Amniotic epithelial cell (primary cell): ENCODE data around the gene AADACL4.

Experiments used
- DNase-seq: peaks from one replicate; pipeline ENCODE4 v3.0.0-alpha.2; 2010; ENCODE audit warnings: low read depth

Gene AADACL4

DNA sequence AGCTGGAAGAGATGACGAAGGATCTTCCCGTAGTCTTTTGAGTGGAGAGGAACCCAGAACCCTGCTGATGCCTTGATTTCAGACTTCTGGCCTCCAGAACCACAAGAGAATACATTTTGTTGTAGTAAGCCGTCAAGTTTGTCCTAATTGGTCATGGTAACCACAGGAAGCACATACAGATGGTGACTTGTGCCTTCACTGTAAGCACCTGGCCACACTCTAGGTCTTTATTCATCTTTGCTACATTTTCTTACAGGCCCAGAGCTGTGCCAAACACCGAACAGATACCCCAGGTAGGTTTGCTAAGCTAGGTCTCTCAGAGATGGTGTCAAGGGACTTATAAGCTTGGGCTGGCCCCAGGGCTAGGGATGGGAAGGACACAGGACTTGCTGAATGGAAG lies 30.7 kb upstream of the AADACL4 start:
- DNase-seq = no peak

GRCh38 chr1:12614402-12615158 lies 29.3 kb upstream of the AADACL4 start:
- DNase-seq = peak; percentile 70

- peak; percentile 41 for DNase-seq
Observed at GRCh38 chr1:12615159-12615864, 28.6 kb upstream of the AADACL4 start.

- DNase-seq = peak; percentile 59
Observed at GRCh38 chr1:12615865-12616708, 27.8 kb upstream of the AADACL4 start.

GRCh38 chr1:12616709-12617373 lies 27.0 kb upstream of the AADACL4 start:
- no peak for DNase-seq

DNA sequence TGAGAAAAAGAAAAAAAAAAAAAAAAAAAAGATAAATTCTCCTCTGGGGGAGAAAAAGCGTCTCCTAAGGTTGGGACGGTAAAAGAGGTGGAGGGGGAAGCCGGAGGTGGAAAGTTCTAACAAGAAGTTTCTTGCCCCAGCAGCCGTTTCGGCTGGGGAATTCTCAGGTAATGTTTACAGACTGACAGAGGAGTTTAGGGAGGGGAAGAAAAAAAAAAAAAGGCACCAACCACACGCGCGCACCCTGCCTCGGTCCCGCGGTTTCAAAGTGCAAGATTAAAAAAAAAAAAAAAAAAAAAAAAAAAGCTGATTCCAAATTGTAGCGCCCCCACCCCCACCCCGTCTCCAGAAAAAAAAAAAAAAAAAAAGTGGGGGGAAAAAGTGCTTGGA lies 26.4 kb upstream of the AADACL4 start:
- no peak for DNase-seq

DNA sequence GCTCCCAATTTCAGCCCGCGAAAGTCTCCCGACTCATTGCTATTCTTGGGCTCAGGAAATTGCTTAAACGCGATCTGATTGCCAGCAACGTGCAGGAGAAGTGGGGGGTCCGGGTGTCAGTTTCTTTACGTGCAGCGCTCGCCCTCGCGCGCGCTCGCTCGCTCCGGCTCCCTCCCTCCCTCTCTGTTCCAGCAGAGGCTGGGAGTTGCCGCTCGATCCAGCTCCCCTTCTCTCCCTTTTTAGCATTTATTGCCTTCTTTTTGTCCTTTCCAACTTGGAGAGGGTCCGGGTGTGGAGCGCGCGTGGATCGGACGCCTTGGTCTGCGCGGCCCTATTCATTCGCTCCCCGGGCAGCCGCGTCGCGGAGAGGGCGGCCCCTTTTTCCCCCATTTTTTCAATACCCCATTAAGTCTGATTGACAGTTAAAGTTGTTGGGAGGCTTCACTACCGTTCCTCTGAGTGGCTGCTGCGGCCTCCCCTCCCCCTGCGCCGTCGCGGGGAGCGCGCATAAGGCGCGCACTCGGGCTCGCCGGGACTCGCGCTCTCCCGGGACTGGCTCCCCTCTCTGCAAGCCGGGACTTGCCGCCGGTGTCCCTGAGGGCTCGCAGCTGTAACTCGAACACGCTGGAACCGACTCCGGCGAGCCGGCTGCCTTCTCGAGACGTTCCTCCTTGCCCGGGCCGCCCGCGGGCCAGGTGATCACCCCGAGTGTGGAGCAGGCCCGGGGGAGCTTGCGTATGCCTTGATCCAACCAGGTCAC lies 25.8 kb upstream of the AADACL4 start, which contains the start of gene DHRS3:
TSS of gene DHRS3 (minus strand) at position 310 of the 760 bp plus-strand sequence. CDS start 862 bp downstream, outside the sequence.
- peak; percentile 90 for DNase-seq

GRCh38 chr1:12618661-12618964 lies 25.3 kb upstream of the AADACL4 start:
- no peak for DNase-seq

GRCh38 chr1:12618965-12619791 lies 24.7 kb upstream of the AADACL4 start:
- peak; percentile 93 for DNase-seq

DNA sequence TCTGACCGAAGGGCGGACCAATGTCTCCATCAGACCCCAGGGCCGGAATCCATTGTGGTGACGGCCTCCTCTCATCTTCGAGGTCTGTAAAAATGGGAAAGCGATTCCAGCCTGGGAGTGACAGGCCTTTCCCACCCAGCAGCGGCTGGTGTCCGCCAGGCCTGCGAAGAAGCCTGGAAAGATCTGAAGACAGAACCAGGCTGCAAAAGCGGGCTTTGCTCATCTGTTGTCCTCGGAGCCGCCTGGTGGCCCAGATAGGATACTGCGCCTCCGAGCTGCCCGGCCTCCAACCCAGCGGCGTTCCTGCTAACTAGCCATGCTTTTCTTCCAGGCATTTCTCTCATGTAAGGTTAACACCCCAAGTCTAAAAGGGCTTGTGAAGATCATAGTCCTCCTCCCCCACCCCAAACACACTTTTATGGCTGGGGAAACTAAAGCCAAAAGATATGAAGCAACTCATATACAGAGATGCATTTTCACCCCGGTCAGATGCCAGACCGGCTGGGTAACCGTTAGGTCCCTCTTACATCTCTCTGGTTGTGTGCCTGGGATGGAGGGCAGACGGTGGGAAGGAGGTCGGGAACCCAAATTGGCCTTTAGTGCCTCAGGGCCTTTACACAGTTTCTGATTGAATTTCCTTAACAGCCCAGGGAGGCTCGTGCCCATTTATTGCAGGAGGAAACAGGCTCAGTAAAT lies 23.9 kb upstream of the AADACL4 start:
- peak; percentile 85 for DNase-seq

- DNase-seq = no peak
Observed at GRCh38 chr1:12620488-12620865, 23.4 kb upstream of the AADACL4 start.

- no peak for DNase-seq
Observed at GRCh38 chr1:12620931-12621330, 23.0 kb upstream of the AADACL4 start.

DNA sequence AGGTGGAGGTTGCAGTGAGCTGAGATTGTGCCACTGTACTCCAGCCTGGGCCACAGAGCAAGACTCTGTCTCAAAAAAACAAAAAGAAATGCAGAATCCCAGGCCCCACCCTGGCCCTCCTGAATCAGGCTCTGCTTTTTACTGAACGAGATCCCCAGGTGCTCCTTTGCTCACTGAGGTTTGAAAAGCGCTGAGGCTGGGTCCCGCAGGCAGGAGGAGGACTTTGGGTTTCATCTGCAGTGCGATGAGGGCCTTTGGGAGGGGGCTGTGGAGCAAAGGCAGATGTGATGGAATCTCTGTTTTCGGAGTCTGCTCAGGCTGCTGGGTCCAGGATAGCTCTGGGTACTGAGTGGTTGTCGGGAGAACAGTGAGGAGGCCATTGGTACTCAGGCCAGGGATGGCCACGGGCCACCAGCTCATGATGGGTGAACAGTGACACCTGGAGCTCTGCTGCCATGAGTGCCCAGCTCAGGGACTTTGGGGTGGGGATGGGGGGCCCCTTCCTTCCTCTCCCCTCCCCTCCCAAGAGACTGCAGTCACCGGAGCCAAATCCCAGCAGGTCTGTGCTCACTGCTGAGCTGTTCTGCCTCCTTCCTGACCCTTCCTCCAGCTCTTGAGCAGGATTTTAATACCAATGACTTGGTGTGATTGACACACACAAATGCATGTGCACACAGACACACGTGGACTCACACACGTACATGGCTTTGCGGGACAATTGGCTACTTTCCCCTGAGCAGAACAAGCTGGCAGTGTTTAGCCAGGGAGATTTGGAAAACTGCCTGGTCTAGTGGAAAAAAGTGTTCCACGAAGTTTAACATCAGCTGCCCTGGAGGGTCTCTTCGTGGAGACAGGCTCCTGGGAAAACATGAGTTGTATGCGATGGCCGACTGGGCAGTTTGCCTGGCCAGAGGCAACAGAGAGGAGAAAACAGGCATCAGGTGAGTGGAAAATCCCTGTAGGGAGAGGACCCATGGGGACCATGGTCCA lies 22.2 kb upstream of the AADACL4 start:
- DNase-seq = no peak

GRCh38 chr1:12622506-12622905 lies 21.4 kb upstream of the AADACL4 start:
- no peak for DNase-seq

GRCh38 chr1:12625276-12625675 lies 18.6 kb upstream of the AADACL4 start:
- DNase-seq = no peak

GRCh38 chr1:12626888-12627287 lies 17.0 kb upstream of the AADACL4 start:
- no peak for DNase-seq

DNA sequence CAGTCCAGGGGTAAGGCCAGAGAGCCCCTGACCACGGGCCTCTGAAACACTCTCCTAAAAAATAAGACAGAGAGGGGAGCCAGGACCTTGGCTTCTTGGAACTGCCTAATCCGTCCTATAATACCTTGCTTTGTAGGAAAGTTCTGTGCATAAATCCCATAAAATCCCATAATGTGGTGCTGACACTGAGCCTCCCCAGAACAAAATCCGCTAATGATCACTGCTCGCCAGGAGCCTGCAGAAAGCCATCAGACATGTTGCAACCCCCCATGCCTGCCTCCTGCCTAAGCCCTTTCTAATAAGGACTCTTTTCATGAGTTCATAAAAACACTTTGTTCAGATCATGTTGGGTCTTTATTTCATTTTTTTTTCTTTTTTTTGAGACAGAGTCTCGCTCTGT lies 16.6 kb upstream of the AADACL4 start:
- no peak for DNase-seq

- DNase-seq = no peak
Observed at GRCh38 chr1:12629511-12629956, 14.4 kb upstream of the AADACL4 start.
